HT-29 (cell line): ENCODE data around the gene MYH2. TPM values are rescaled to one million over a fixed set of nuclear protein-coding genes. Genes with fewer than 3 reads are reported as not detected.
"Not testable (repeated sequence)": the region's sequence is repeated elsewhere in the genome, so short reads cannot be mapped to it uniquely, and the experiment has no call there.

ENCODE experiments used
- DNase-seq: peaks from one replicate; pipeline ENCODE4 v3.0.0-alpha.2; 2015; ENCODE audit warnings: low spot score
- total RNA-seq: library from RNA; depleted of rRNA; stranded (reverse); fragments of >200 nt; shearing (Covaris generic); gene quantifications from 2 replicates; pipeline ENCODE4 v1.2.3, GENCODE V29; 2014; rRNA removed

The MYH2 gene
- total RNA-seq = not detected in 2 replicates

GRCh38 chr17:10549096-10549842 lies at the start of gene MYH2:
MYH2 (minus strand) TSS chr17:10549658; CDS start chr17:10547920, 1,738 bp downstream.
- DNase-seq = no peak

- DNase-seq = no peak
Observed at GRCh38 chr17:10598621-10599020, 49.2 kb upstream of the MYH2 start.

- DNase-seq = no peak
Observed at GRCh38 chr17:10589553-10590145, 40.2 kb upstream of the MYH2 start.

GRCh38 chr17:10585529-10585928 lies 36.1 kb upstream of the MYH2 start:
- DNase-seq = no peak

GRCh38 chr17:10583834-10584233 lies 34.4 kb upstream of the MYH2 start:
- DNase-seq = no peak

GRCh38 chr17:10579270-10579669 lies 29.8 kb upstream of the MYH2 start:
- DNase-seq = no peak

GRCh38 chr17:10574324-10574723 lies 24.9 kb upstream of the MYH2 start:
- no peak for DNase-seq

GRCh38 chr17:10563991-10564660 lies 14.7 kb upstream of the MYH2 start:
- no peak for DNase-seq

- DNase-seq = no peak
Observed at GRCh38 chr17:10558049-10558448, 8.6 kb upstream of the MYH2 start.

- DNase-seq = no peak
Observed at GRCh38 chr17:10557422-10557821, 8.0 kb upstream of the MYH2 start.

- no peak for DNase-seq
Observed at GRCh38 chr17:10556301-10557005, 7.0 kb upstream of the MYH2 start.

GRCh38 chr17:10550014-10550413 lies 556 bp upstream of the MYH2 start:
- DNase-seq = no peak

- no peak for DNase-seq
Observed at GRCh38 chr17:10547351-10547750, 2.1 kb downstream of the MYH2 start.

- not testable (repeated sequence) for DNase-seq
Observed at GRCh38 chr17:10543486-10543885, 6.0 kb downstream of the MYH2 start.

- not testable (repeated sequence) for DNase-seq
Observed at GRCh38 chr17:10541179-10541578, 8.3 kb downstream of the MYH2 start.

GRCh38 chr17:10532026-10532425 lies 17.4 kb downstream of the MYH2 start:
- no peak for DNase-seq

GRCh38 chr17:10527419-10527818 lies 22.0 kb downstream of the MYH2 start:
- DNase-seq = no peak

GRCh38 chr17:10526517-10526916 lies 22.9 kb downstream of the MYH2 start:
- DNase-seq = no peak

- no peak for DNase-seq
Observed at GRCh38 chr17:10523064-10523463, 26.4 kb downstream of the MYH2 start.

- DNase-seq = no peak
Observed at GRCh38 chr17:10521949-10522348, 27.5 kb downstream of the MYH2 start.

GRCh38 chr17:10518271-10519037 lies 31.0 kb downstream of the MYH2 start, which contains the start of gene MYH1:
MYH1 (minus strand) TSS chr17:10518542; CDS start chr17:10516642, 1,900 bp downstream.
- no peak for DNase-seq
